Stimulated activated CD4-positive, alpha-beta T cell treated with anti-CD3 and anti-CD28 coated beads, Interleukin-15, amount 100 ng/mL, for 1 hour (primary cell): Measurements from ENCODE around the gene POGLUT2.

Source experiments
- DNase-seq, 2 donors: peaks; one replicate each; pipeline ENCODE4 v3.0.0-alpha.2; 2020; ENCODE audit warnings: low read depth in 1 of 2, low spot score in 1 of 2

The POGLUT2 gene

DNA sequence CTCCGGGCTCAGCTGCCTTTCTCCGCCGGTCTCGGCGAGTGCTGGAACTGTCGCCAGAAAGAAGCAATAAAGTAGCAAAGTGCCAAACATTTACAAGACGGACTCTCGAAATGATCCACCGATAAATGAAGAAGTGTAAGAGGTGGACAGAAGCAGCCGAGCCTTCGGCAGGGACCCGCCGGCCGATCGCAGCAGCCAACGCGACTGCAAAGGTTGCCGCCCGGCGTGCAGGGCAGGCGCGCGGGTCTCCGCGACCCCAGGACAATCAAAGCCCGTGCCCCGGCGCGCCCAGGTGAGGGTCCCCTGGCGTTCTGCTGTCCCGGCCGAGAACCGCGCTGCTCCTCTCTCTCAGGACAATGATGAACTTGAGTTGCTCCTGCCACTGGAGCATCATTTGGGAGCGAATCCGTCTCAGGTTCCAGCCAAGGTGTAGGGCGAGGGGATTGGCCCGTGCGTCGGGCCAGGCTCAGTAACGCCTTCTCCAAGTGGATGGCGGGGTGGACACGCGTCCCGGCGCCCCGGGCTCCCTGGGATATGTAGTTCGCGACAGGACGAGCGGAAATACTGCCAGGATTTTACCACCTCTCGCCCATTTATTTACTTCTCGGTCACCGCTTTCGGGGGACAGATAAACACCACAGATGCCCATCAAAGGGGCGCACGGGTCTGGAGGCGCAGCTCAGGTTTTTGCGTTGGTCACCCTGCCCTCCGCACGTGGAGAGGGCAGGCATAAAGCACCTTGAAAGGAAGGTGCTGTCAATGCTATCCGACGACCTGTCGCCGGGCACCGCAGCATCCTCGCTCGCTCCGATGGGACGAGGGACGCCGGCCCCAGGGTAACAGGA is at the start of gene POGLUT2, which contains the start of gene BIVM:
POGLUT2 (minus strand) TSS at position 396 of the 845 bp plus-strand sequence; CDS start at position 90, 306 bp downstream.
BIVM (plus strand) TSS at position 539 of the 845 bp plus-strand sequence. CDS start 8,149 bp downstream, outside the sequence.
- DNase-seq: peak; percentile 11 to 58

DNA sequence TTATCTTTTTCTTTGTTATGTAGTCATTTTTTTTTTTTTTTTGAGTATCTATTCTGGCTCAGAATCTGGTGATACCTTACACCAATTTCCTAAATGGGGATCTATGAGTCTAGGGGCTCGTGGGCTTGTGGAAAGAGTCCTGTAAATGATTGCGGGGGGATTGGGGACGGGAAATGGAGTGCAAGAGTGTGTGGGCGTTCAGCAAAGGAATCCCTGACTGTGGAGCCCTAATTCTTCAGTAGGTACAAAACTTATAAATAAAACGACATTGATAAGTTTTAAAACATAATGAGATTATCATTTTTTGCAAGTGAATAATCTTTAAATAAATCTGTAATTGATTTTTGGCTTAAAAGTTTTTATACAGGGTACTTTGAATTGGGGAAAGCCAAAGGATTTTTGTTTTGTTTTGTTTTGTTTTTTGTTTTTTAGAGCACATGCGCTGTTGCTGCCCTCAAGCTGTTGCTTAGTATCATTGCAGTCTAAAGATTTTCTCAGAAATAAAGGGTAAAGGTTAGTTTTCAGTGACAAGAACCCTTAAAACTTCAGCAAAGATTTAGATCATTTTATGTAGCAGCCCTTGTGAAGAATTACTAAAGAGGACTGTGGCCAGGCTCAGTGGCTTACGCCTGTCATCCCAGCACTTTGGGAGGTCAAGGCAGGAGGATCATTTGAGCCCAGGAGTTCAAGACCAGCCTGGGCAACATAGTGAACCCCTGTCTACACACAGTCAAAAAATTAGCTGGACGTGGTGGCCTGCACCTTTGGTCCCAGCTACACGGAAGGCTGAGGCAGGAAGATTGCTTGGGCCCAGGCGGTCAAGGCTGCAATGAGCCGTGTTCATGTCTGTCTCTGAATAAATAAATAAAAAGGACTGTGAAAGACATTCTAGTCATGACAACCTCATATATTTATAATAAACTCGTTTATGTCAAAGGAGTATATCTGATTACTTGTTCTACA is 48.8 kb upstream of the POGLUT2 start:
- DNase-seq: no peak

DNA sequence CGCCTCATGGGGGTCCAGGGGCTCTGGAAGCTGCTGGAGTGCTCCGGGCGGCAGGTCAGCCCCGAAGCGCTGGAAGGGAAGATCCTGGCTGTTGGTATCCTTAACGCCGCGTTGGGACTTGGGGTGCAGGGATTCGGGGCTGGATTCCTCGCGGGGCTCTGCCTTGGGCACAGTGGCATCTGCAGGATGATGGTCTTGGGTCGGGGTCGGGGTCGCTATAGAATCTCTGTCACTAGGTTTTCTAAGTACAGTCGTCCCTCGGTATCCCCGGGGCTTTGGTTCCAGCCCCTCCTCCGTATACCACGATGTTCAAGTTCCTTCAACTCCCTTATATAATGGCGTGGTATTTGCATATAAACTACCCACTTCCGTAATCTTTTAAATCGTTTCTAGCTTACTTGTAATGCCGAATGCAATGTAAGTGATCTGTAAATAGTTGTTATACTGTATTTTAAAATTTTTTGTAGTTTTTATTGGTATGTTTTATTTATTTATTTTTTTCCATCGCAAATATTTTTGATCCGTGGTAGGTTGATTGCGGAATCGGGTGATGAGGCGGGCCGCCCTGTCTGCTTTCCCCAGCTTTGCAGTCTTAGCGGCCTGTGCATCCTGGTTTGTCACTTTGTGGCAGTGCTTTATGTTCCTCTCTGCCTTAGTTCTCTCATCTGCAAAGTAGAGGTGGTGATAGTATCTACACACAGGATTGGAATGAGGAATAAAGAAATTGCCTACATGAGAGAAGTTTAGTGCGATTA is 47.7 kb upstream of the POGLUT2 start:
- DNase-seq: peak in 1 of 2 donors; percentile 17

DNA sequence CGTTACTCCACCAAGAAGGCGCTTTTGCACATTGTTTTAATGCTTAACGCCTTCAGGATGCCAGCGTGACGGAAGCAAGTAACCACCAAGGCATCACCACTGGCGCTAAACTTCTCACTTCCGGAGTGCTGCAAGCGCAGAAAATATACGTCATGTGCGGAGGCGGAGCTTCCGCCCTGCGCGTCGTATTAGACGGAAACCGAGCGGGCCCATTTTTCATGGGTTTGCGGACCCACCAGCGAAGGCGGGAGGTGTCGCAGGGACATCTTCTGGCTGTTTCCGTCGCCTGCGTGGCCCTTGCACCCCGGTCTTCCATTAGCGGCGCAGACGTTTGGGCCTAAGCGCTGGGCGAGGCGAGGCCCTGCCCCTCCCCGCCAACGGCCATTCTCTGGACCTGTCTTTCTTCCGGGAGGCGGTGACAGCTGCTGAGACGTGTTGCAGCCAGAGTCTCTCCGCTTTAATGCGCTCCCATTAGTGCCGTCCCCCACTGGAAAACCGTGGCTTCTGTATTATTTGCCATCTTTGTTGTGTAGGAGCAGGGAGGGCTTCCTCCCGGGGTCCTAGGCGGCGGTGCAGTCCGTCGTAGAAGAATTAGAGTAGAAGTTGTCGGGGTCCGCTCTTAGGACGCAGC is 47.0 kb upstream of the POGLUT2 start, which contains the start of gene ERCC5:
ERCC5 (plus strand) TSS at position 403 of the 631 bp plus-strand sequence. CDS start 235 bp downstream, outside the sequence.
- DNase-seq: peak; percentile 88 to 89

DNA sequence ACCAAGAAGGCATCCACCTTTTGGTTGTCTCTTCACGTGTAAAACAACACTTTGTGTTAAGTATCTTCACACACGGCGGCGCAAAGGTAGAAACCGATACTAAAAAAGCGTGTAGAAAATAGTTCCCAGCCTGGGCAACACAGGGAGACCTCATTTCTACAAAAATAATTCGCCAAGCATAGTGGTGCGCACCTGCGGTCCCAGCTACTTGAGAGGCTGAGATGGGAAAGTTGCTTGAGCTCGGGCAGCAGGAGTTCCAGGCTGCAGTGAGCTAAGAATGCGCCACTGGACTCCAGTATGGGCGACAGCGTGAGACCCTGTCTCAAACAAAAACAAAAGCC is 46.5 kb upstream of the POGLUT2 start:
- DNase-seq: no peak

DNA sequence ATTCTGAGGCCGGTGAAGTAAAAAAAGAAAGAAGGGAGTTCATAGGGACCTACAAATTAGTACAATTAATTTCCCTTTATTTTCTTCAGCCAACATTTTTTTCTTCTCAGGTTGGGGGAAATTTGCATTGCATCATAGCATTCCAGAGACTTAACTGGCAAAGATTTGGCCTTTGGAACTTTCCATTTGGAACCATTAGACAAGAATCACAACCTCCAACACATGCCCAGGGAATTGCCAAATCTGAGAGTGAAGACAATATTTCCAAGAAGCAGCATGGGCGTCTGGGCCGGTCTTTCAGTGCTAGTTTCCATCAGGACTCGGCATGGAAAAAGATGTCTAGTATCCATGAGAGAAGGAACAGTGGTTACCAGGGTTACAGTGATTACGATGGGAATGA is 40.7 kb upstream of the POGLUT2 start:
- no peak for DNase-seq

DNA sequence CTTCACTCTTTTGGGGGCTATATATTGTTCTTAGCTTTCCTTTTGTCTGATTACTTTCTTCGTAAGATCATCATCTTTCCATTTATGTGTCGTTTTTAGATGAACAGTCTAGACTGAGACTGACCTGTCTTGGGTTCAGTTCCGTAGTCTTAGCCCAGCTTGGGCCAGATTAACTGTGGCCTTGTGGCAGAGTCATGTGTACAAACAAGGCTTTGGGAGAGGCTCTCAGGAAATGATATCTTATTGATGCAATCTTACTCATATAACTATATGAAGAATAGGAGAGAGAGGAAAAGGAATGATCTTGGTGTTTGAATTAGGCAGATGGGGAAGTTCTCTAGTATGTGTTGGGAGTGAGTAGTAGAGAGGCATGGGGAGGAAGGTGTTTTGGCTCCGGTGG is 40.2 kb upstream of the POGLUT2 start:
- DNase-seq: no peak

DNA sequence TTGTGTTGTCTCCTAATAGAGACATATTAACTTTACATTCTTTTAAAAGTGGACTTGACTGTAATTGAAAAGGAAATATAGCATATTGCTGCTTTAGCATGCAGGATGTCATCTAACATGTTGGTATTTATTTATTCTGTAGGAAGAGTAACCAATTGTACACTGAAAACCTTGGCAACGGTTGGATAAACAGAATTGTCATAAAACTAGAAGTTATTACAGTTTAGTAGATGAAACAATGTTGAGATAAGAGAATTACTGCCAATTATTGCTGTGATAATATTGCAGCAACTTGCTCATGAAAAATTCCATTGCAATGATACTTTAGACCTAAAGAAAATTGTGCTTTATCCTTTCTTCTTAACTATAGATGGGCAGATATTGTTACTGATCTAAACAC is 39.5 kb upstream of the POGLUT2 start:
- DNase-seq: no peak

DNA sequence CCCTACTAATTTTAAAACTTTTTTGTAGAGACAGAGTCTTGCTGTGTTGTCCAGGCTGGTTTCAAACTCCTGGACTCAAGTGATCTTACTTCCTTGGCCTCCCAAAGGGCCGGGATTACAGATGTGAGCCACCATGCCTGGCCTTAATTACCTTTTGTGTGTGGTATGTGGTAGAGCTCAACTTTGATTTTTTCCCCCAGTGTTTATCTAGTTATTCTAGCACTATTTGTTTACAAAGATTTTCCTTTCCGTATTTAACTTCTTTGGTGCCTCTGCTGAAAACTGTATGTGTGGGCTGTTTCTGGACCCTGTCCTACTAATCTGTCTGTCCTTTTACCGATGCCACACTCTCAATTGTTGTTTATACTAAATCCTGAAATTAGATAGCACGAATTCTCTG is 37.7 kb upstream of the POGLUT2 start:
- DNase-seq: no peak

DNA sequence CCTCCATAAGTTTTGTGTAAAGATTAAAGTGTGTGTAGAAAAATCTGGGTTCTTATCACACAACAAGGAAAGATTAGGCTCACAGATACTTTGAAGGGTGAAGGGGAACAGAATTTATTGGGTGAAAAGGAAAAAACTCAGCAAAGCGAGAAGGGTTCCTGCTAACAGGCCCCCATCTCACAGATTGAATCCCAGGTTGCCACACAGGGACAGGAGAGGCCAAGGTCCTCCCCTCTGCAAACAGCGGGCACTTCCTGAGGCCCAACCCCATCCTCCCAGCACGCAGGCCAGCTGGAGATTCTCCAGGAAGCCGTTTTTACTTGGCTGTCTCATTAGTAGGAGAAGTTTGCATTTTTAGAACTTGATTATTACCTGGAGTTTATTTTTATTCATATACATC is 31.9 kb upstream of the POGLUT2 start:
- DNase-seq: no peak

DNA sequence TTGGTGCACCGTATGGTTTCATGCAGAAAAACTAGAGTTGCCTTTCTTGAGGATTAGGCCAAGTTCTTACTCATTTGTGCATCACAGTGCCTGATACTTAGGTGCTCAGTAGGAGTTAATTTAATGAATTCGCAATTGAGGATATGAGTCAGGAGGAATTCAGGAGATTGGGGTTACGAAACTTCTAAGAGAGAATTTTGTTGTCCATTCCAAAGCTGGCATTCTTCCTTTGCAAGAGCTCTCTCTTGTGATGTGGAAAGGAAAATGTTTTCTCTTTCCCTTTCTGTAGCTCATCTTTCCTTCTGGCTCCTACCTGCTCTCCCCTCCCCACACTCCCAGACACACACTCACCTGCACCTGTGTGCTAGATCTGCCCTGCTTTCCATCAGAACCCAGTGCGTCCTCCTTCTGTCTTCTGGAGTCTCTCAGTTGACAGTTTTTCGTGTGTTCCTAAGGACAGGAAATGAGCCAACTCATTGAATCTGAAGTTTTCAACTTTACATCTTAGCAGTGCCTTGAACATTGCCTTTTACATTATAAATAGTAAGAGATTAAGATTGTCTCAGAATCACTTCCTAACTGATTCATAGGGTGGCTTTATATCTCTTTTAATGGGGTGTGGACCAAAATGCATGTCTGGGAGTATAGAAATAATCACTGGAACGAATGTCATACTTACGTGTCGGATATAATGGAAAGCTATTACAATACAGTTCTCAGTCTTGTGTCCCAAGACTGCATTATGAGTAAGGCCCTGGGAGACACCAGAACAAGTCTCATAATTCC is 27.3 kb upstream of the POGLUT2 start:
- DNase-seq: no peak

DNA sequence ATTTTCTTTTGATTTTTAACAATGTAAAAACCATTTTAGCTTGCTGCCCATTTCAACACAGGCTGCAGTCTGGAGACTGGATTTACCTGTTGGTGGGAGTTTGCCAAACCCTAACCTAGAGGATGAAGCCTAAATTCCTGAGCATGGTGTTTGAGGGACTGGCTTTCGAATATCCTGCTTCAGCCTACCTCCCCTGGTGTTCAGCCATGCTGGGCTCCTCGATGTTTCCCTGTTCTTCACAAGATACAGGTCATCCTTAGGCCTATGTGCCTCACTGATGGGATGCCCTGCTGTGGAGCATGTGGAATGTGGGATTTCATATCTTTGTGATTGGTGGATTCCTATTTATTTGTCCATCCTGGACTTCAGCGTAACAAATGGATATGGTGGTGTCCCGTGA is 26.6 kb upstream of the POGLUT2 start:
- no peak for DNase-seq

DNA sequence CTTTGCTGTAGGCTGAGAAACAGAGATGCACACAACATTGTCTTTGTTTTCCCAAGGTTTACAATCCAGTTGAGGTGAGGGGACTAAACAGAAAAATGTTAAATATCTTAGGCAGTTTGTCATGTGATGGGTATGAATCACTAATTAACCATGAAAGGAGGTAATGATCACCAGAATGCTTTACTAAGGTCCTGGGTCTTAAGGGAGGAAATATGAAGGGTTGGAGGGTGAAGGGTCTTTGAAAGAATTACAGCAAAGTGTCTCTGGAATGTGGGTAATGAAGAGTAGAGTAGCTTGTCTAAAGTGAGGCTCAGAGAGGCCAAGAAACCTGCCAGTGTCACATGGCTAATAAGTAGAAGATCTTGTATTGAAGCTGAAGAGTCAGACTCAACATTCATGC is 19.1 kb upstream of the POGLUT2 start:
- DNase-seq: no peak

DNA sequence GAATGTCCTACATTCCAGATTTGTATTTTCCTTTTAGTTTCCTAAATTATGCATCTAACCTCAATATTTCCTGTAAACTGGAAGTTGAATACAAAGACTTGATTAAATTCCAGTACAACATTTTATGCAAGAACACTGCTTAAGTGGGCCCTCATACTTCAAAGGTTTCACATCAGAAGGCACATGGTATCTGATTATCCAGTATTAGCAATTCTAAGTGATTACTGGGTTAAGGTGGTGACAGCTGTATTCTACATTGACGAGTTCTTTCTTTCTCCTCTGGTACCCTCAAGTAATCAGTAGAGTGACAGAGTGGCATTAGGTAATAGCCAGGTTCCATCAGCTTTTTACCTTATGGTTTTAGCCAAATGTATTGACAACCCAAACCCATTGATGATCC is 18.5 kb upstream of the POGLUT2 start:
- no peak for DNase-seq

DNA sequence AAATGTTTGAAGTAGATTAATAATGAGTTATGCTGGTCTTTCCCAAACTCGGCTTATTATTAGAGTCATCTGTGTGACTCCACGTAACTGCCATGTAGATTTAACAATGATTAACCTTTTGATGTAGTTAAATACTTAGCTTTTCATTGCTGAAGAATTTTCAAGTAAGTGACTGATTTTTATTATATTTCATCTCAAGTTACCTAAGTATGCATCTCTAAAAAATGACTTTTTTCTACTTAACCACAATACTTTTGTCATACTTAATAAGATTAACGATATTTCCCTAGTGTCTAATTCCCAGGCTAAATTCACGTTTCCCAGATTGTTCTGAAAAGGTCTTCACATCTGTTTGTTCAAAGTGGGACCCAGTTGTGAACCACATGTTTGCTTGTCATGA is 17.9 kb upstream of the POGLUT2 start:
- DNase-seq: no peak

DNA sequence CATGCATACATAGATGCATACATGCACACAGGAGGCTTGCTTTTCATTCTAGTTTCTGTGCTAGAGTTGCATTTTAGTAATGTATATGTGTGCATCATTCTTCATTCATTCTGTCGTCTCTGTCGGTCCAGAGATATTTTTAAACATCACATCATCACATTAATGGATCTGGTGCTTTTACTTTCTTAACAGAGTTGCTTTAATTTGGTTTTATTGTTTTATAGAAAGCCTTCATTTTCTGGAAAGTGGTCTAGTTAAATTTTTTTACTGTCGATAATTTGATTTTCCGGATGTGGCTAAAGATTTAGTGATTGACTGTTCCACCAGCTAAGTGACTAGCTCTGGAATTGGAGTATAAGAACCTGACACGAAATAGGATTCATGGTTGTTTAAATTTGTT is 17.0 kb upstream of the POGLUT2 start:
- DNase-seq: no peak

DNA sequence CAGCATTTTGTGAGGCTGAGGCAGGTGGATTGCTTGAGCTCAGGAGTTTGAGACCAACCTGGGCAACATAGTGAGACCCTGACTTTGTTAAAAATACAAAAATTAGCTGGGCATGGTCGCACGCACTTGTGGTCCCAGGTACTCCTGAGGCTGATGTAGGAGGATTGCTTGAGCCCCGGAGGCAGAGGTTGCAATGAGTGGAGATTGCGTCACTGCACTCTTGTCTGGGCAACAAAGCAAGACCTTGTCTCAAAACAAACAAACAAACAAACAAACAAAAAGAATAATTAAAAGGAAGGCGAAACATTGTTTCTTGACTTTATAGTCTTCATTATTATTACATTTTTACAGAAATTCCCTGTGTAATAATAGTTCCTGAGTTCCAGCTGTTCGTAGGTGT is 16.0 kb upstream of the POGLUT2 start:
- no peak for DNase-seq

DNA sequence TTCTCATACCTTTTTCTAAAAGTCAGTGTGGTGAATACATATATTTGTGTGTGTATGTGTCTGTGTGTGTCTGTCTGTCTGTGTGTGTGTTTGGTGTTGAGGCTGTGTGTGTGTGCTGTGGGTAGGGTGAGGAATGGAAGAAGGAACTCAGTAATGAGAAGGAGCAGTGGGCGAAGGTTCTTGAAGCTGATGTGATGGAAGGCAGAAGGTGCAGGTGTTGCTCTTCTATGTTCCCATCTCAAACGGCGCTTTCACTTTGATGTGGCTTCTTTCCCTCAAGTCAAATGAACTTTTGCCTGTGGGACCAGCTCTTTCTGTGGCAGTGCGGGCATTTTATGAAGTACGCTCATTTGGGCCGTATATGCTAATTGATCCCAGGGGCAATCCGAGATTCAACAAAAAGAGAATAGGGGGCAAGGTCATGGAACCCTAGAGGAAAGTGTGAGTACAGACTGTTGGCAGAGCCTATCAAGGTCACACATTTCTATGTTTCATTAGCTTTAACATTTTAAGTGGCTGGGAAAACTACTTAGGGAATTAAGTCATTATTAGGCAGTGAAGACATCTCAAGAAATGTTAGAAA is 15.3 kb upstream of the POGLUT2 start:
- DNase-seq: no peak

DNA sequence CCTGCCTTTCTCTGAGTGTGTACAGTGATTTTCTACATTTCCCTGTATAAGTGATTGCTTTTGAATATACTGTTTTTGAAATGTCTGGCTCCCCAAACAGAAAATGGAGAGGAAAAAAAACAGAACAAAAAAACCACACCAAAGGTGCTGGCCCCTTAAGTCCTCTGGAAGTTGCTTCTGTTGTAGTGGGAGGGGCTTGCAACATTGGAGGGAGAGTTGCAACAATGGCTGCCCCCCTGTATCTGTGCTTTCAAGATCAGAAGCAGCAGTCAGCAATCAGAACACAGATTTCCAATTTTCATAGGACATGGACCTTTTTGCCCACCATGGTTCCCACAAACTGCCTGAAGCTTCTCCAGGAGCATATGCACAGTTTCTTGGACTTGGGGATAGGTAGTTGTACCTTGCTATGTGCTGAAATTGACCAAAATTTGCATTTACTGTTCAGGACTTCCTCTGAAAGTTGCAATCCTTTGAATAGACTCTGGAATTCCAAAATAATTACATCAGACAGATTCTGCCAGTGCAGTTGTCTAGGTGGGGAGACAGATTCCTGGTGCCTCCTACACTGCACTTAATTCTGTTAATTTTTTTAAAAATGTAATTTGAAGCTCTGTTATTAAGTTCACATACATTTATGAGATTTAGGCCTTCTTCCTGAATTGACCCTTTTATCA is 14.0 kb upstream of the POGLUT2 start:
- DNase-seq: no peak
